ENCODE measurements around the gene FAM222B.

DNA sequence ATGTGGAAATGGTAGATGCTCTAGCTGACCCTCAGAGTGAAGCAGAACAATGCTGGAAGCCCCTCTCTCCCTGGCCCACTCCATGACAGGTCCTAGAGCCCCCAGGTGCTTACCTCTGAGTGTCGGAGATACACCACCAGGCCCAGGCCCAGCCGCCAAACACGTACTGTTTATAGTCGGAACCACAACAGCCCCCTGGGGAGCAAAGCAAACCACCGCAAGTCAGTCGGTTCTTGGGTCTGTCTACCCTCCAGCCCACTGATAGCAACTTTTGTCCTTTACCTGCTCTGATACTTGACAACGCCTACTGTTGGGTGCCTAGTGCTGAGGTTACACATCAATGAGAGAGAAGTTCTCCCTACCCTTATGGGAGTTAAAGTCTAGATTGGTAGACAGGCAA, 46.2 kb upstream of the FAM222B start:
- TF ChIP-seq, protein P1, sequence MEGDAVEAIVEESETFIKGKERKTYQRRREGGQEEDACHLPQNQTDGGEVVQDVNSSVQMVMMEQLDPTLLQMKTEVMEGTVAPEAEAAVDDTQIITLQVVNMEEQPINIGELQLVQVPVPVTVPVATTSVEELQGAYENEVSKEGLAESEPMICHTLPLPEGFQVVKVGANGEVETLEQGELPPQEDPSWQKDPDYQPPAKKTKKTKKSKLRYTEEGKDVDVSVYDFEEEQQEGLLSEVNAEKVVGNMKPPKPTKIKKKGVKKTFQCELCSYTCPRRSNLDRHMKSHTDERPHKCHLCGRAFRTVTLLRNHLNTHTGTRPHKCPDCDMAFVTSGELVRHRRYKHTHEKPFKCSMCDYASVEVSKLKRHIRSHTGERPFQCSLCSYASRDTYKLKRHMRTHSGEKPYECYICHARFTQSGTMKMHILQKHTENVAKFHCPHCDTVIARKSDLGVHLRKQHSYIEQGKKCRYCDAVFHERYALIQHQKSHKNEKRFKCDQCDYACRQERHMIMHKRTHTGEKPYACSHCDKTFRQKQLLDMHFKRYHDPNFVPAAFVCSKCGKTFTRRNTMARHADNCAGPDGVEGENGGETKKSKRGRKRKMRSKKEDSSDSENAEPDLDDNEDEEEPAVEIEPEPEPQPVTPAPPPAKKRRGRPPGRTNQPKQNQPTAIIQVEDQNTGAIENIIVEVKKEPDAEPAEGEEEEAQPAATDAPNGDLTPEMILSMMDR (IDR thresholded peaks at IDR 0.05; ENCODE audit: low read depth, low read length, missing input control): no peak
- TF ChIP-seq RAD21 (IDR thresholded peaks at IDR 0.05): no peak

Measured in liver (tissue), 3 donors.